WTC11 (cell line): Measurements from ENCODE around the gene KHDC4. TPM values are rescaled to one million over a fixed set of nuclear protein-coding genes. Genes with fewer than 3 reads are reported as not detected.

Experiments used
- ATAC-seq: fragments of 200-7000 bp; cut with Tn5 transposase; 2 replicates; pipeline ENCODE4 v1.10.0; 2021; ENCODE audit warnings: mild to moderate bottlenecking, moderate library complexity
- CTCF ChIA-PET: fragments of 300-600 bp; sonication (Branson Sonifier 250); formaldehyde crosslinking; loops from one replicate; lab custom pipeline; 2021; ENCODE audit warnings: antibody characterized with exemption; lab: Charles Lee
- POLR2A ChIA-PET: fragments of 350-600 bp; sonication (Branson Sonifier 250); formaldehyde crosslinking; loops from one replicate; lab custom pipeline; 2021; ENCODE audit warnings: antibody characterized with exemption; lab: Charles Lee
- DNase-seq: peaks from one replicate; pipeline ENCODE4 v3.0.0; 2021; ENCODE audit warnings: low spot score
- H3K27ac Mint-ChIP-seq: 2 replicates; pipeline ENCODE4 v1.8.0; 2021; ENCODE audit warnings: mixed read lengths
- H3K27me3 Mint-ChIP-seq: 2 replicates; pipeline ENCODE4 v1.8.0; 2021; ENCODE audit warnings: low read depth, mild to moderate bottlenecking, moderate library complexity, mixed read lengths
- H3K36me3 Mint-ChIP-seq: 2 replicates; pipeline ENCODE4 v1.8.0; 2021; ENCODE audit warnings: mixed read lengths
- H3K4me1 Mint-ChIP-seq: 2 replicates; pipeline ENCODE4 v1.8.0; 2022; ENCODE audit warnings: mixed read lengths
- H3K4me3 Mint-ChIP-seq: 2 replicates; pipeline ENCODE4 v1.8.0; 2021; ENCODE audit warnings: mild to moderate bottlenecking, moderate library complexity, mixed read lengths
- H3K9me3 Mint-ChIP-seq: 2 replicates; pipeline ENCODE4 v1.8.0; 2021; ENCODE audit warnings: mixed read lengths
- E2F1 ChIP-seq: sonication (generic); formaldehyde crosslinking; IDR thresholded peaks from 2 replicates; pipeline ENCODE4 v1.8.0; 2022; ENCODE audit warnings: mild to moderate bottlenecking, missing genetic modification reagents
- HMGXB4 ChIP-seq: sonication (generic); formaldehyde crosslinking; IDR thresholded peaks from 2 replicates; pipeline ENCODE4 v1.8.1; 2023; ENCODE audit warnings: mild to moderate bottlenecking, moderate library complexity, missing genetic modification reagents
- IRF2 ChIP-seq: sonication (generic); formaldehyde crosslinking; IDR thresholded peaks from 2 replicates; pipeline ENCODE4 v1.8.0; 2022; ENCODE audit warnings: low read depth, missing genetic modification reagents, borderline replicate concordance
- NFYB ChIP-seq: sonication (generic); formaldehyde crosslinking; conservative IDR thresholded peaks from 2 replicates; pipeline ENCODE4 v1.8.0; 2022; ENCODE audit warnings: low read depth, missing genetic modification reagents
- PRDM15 ChIP-seq: sonication (generic); formaldehyde crosslinking; IDR thresholded peaks from 2 replicates; pipeline ENCODE4 v1.8.0; 2022; ENCODE audit warnings: missing genetic modification reagents
- PREB ChIP-seq: sonication (generic); formaldehyde crosslinking; IDR thresholded peaks from 2 replicates; pipeline ENCODE4 v1.8.1; 2022; ENCODE audit warnings: mild to moderate bottlenecking, missing genetic modification reagents, moderate library complexity, borderline replicate concordance
- PRRX2 ChIP-seq: fragments of 250-450 bp; sonication (Bioruptor Pico); IDR thresholded peaks from 2 replicates; pipeline ENCODE4 v1.8.0; 2021; ENCODE audit warnings: mild to moderate bottlenecking
- TP53 ChIP-seq: sonication (generic); formaldehyde crosslinking; IDR thresholded peaks from 2 replicates; pipeline ENCODE4 v1.8.1; 2023; ENCODE audit warnings: mild to moderate bottlenecking, missing genetic modification reagents
- ZMAT4 ChIP-seq: fragments of 250-450 bp; sonication (Bioruptor Pico); IDR thresholded peaks from 2 replicates; pipeline ENCODE4 v1.9.0; 2021; ENCODE audit warnings: mild to moderate bottlenecking
- ZNF138 ChIP-seq: sonication (generic); formaldehyde crosslinking; conservative IDR thresholded peaks from 2 replicates; pipeline ENCODE4 v1.8.1; 2022; ENCODE audit warnings: mild to moderate bottlenecking, moderate library complexity, missing genetic modification reagents
- ZNF396 ChIP-seq: fragments of 250-450 bp; sonication (Bioruptor Pico); IDR thresholded peaks from 2 replicates; pipeline ENCODE4 v1.8.0; 2021; ENCODE audit warnings: mild to moderate bottlenecking, moderate library complexity, borderline replicate concordance
- total RNA-seq: library from RNA; stranded (reverse); gene quantifications from 3 replicates; pipeline ENCODE4 v1.2.3, GENCODE V29; 2021

The KHDC4 gene
- total RNA-seq, 1 experiment from 2014 or later, result 64.4 TPM

- TF ChIP-seq ZNF138 (CRISPR knock-in tag) (no peak), NFYB (CRISPR knock-in tag) (no peak), PRDM15 (CRISPR knock-in tag) (no peak)
These were observed 16.6 kb upstream of the KHDC4 start (continued) for GRCh38 chr1:155950829-155951228.

- peaks cover 19% of the 10 kb centered on the region for H3K4me1 Mint-ChIP-seq
- DNase-seq (no peak), ATAC-seq (no peak)
- peaks cover 37% of the 10 kb centered on the region for H3K36me3 Mint-ChIP-seq
- no peaks in the 10 kb centered on the region for H3K27me3 Mint-ChIP-seq
- H3K27ac Mint-ChIP-seq, result no peak overlapping the region
- H3K9me3 Mint-ChIP-seq, result no peaks in the 10 kb centered on the region
- H3K4me3 Mint-ChIP-seq, result no peak overlapping the region
- TF ChIP-seq ZMAT4 (CRISPR knock-in tag) (no peak), ZNF396 (no peak), PREB (CRISPR knock-in tag) (no peak), TP53 (CRISPR knock-in tag) (no peak), PRRX2 (CRISPR knock-in tag) (no peak), IRF2 (CRISPR knock-in tag) (no peak)
- TF ChIP-seq, all 79 proteins: peak for 0
- ChIA-PET CTCF (interaction anchor here (0.6 to 1.6 kb wide), 6 partner anchors 10 to 119 kb away, joined by 3 to 6 read pairs (median 3); partner anchors contain the start of gene ARHGEF2), POLR2A (no interaction called here)
These were observed 13.5 kb upstream of the KHDC4 start for GRCh38 chr1:155947741-155948140.

- H3K27me3 Mint-ChIP-seq, result no peaks in the 10 kb centered on the region
- H3K4me1 Mint-ChIP-seq, result peaks cover 19% of the 10 kb centered on the region
- no peak overlapping the region for H3K4me3 Mint-ChIP-seq
- POLR2A ChIA-PET, result no interaction called here
- no peaks in the 10 kb centered on the region for H3K9me3 Mint-ChIP-seq
- no peak for ATAC-seq
- CTCF ChIA-PET, result interaction anchor here (0.6 to 1.6 kb wide), 5 partner anchors 9 to 119 kb away, joined by 3 to 6 read pairs (median 3); partner anchors contain the start of gene ARHGEF2
- TF ChIP-seq HMGXB4 (CRISPR knock-in tag) (no peak), E2F1 (CRISPR knock-in tag) (no peak)
- peaks cover 33% of the 10 kb centered on the region for H3K36me3 Mint-ChIP-seq
- no peak for DNase-seq
- no peak overlapping the region for H3K27ac Mint-ChIP-seq
These were observed 13.1 kb upstream of the KHDC4 start for GRCh38 chr1:155947292-155947691.
